Liver (tissue), 9 donors: ENCODE results near the gene ROPN1B. TPM values are rescaled to one million over a fixed set of nuclear protein-coding genes. Genes with fewer than 3 reads are reported as not detected.
A peak's percentile ranks its signal among the peaks of the same experiment; 100 is the strongest.
"Not testable (repeated sequence)": the region's sequence is repeated elsewhere in the genome, so short reads cannot be mapped to it uniquely, and the experiment has no call there.

Experiments
- DNase-seq: peaks from one replicate; pipeline ENCODE4 v3.0.0-alpha.2; 2017; ENCODE audit warnings: low spot score
- H3K27ac ChIP-seq, 2 donors: one replicate each; pipeline ENCODE4 v1.7.0; 2013; ENCODE audit warnings: inconsistent platforms in 2 of 2, low read length in 2 of 2, control low read depth in 1 of 2, low read depth in 1 of 2, mild to moderate bottlenecking in 1 of 2
- H3K27me3 ChIP-seq, 4 donors: one replicate each; pipeline versions ENCODE4 v1.6.1 to v1.7.0; 2013; ENCODE audit warnings: low read length in 3 of 4, inconsistent platforms in 1 of 4, mild to moderate bottlenecking in 1 of 4, moderate library complexity in 1 of 4; ENCODE audit not compliant: control insufficient read depth in 4 of 4, insufficient read depth in 4 of 4
- H3K36me3 ChIP-seq, 4 donors: one replicate each; pipeline versions ENCODE4 v1.6.1 to v1.7.0; 2013; ENCODE audit warnings: low read length in 3 of 4, mild to moderate bottlenecking in 3 of 4, low read depth in 1 of 4, moderate library complexity in 1 of 4; ENCODE audit not compliant: control insufficient read depth in 4 of 4, insufficient read depth in 3 of 4
- H3K4me1 ChIP-seq, 4 donors: one replicate each; pipeline versions ENCODE4 v1.6.1 to v1.7.0; 2013; ENCODE audit warnings: low read length in 3 of 4, mild to moderate bottlenecking in 3 of 4, moderate library complexity in 1 of 4; ENCODE audit not compliant: control insufficient read depth in 4 of 4, insufficient read depth in 4 of 4
- H3K4me3 ChIP-seq, 3 donors: one replicate each; pipeline versions ENCODE4 v1.6.1 to v1.7.0; 2013; ENCODE audit warnings: low read length in 3 of 3, control low read depth in 1 of 3, low read depth in 1 of 3, mild to moderate bottlenecking in 1 of 3
- H3K9ac ChIP-seq, 2 donors: one replicate each; pipeline ENCODE4 v1.7.0; 2013; ENCODE audit warnings: low read length in 2 of 2, mild to moderate bottlenecking in 2 of 2, moderate library complexity in 2 of 2, control low read depth in 1 of 2, low read depth in 1 of 2
- H3K9me3 ChIP-seq, 4 donors: one replicate each; pipeline versions ENCODE4 v1.6.1 to v1.7.0; 2013; ENCODE audit warnings: low read length in 3 of 4; ENCODE audit not compliant: control insufficient read depth in 4 of 4
- FOXA1 ChIP-seq: IDR thresholded peaks from 2 replicates; pipeline ENCODE4 v1.6.1; 2016; ENCODE audit warnings: antibody characterized with exemption
- FOXA2 ChIP-seq: IDR thresholded peaks from 2 replicates; pipeline ENCODE4 v1.6.1; 2016; ENCODE audit warnings: antibody characterized with exemption
- GABPA ChIP-seq, 2 donors: IDR thresholded peaks in 1 of 2; conservative IDR thresholded peaks in 1 of 2; 2 replicates each; pipeline ENCODE4 v1.6.1; 2016; ENCODE audit warnings: antibody characterized with exemption in 2 of 2, mild to moderate bottlenecking in 1 of 2, moderate library complexity in 1 of 2
- HNF4A ChIP-seq, 2 donors: conservative IDR thresholded peaks; 2 replicates each; pipeline ENCODE4 v1.6.1; 2016; ENCODE audit warnings: antibody characterized with exemption in 2 of 2, mild to moderate bottlenecking in 2 of 2
- JUND ChIP-seq, 2 donors: IDR thresholded peaks; 2 replicates each; pipeline ENCODE4 v1.6.1; 2016; ENCODE audit warnings: antibody characterized with exemption in 2 of 2
- RAD21 ChIP-seq, 2 donors: IDR thresholded peaks; 2 replicates each; pipeline ENCODE4 v1.6.1; 2016; ENCODE audit warnings: antibody characterized with exemption in 2 of 2, mild to moderate bottlenecking in 2 of 2
- RXRA ChIP-seq, 2 donors: IDR thresholded peaks; 2 replicates each; pipeline ENCODE4 v1.6.1; 2017 to 2018; ENCODE audit warnings: antibody characterized with exemption in 2 of 2, mild to moderate bottlenecking in 1 of 2
- SP1 ChIP-seq: IDR thresholded peaks from 2 replicates; pipeline ENCODE4 v1.6.1; 2018; ENCODE audit warnings: antibody characterized with exemption, mild to moderate bottlenecking
- YY1 ChIP-seq: IDR thresholded peaks from 2 replicates; pipeline ENCODE4 v1.6.1; 2016; ENCODE audit warnings: antibody characterized with exemption, mild to moderate bottlenecking
- WGBS: extraction: QIAGEN DNeasy Blood & Tissue Kit; methylation state at CpG from one replicate; pipeline ENCODE4 v1.1.7; 2013; 5-methylcytosine and 5-hydroxymethylcytosine counted together
- polyA plus RNA-seq, 2 donors: library from polyadenylated mRNA; stranded (reverse) in 1 of 2; unstranded in 1 of 2; fragments of 200-250 nt in 1 of 2; fragments of >200 nt in 1 of 2; fragmentation: Nextera tagmentation in 1 of 2; extraction: Ambion mirVana in 1 of 2; gene quantifications; one replicate each; pipeline versions ENCODE4 v1.2.1 to v1.2.3, GENCODE V29; 2013 to 2015
- total RNA-seq, 2 donors: library from RNA; depleted of rRNA; stranded (reverse); fragments of >200 nt; gene quantifications; one replicate each; pipeline ENCODE4 v1.2.3, GENCODE V29; 2014
- TF ChIP-seq, protein P1 (sequence below): IDR thresholded peaks from 2 replicates; pipeline ENCODE4 v1.6.1; 2016; ENCODE audit warnings: antibody characterized with exemption
- TF ChIP-seq, protein P2 (sequence below): IDR thresholded peaks from 2 replicates; pipeline ENCODE4 v1.6.1; 2016; ENCODE audit warnings: antibody characterized with exemption
- TF ChIP-seq, protein P3 (sequence below): IDR thresholded peaks from 2 replicates; pipeline ENCODE4 v1.6.1; 2016; ENCODE audit warnings: antibody characterized with exemption
- TF ChIP-seq, protein P4 (sequence below): fragments of 150-350 bp; IDR thresholded peaks from 2 replicates; pipeline ENCODE4 v1.5.1; 2017; ENCODE audit warnings: improper control_type of control experiment, low read depth, low read length; ENCODE audit not compliant: missing input control
- donor health status: healthy.
- donor health status: healthy.
- donor health status: healthy.
- donor health status: healthy.
- donor health status: healthy.

The ROPN1B gene
- total and polyA plus RNA-seq, 4 donors, result 0.69 to 0.84 (median 0.72) TPM; not detected in 1

DNA sequence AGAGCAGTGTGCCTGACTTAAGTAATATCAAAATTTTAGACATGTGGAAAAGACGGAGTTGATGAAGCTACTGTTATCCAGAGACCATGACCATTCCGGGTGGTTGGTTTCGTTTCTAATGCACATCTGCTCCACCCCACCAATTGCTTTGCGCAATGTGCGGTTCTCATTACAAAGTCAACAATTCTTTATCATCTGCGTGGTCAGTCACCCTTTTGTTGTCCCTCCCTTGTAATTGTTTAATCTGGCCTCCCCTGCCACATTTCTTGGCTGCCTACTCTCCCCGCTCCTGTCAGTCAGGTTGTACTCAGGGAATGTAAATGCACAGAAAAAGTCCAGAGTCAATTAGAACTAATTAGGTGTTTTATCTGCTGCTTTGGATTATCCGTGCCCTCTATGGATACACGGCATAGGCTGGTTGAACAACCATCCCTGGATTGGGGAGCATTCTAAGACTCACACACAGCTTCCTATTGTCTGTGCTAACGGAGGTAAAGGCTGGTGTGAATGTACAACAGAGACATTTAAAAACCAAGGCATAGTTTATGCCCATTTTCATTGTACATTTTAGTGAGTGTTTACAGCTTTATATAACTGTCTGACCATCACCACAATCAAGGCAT, 33.6 kb upstream of the ROPN1B start:
- H3K27me3 ChIP-seq, DNase-seq, H3K36me3 ChIP-seq, H3K9ac ChIP-seq, H3K9me3 ChIP-seq: not testable (repeated sequence)
- 29% methylated on average over 10 of the region's 10 CpGs for WGBS
- TF ChIP-seq RXRA (IDR thresholded peaks at IDR 0.05), result peak; percentile 55 to 80
- TF ChIP-seq, protein P1, sequence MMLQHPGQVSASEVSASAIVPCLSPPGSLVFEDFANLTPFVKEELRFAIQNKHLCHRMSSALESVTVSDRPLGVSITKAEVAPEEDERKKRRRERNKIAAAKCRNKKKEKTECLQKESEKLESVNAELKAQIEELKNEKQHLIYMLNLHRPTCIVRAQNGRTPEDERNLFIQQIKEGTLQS, result peak; percentile 9
- TF ChIP-seq RAD21 (IDR thresholded peaks at IDR 0.05), result peak; percentile 12 to 32
- peak in 1 of 2 donors; percentile 36 for TF ChIP-seq GABPA (IDR thresholded peaks at IDR 0.05 in 1 of 2, conservative IDR thresholded peaks at IDR 0.05 in 1 of 2)
- peak; percentile 42 for TF ChIP-seq FOXA1
- peak in 1 of 2 donors; percentile 60 for TF ChIP-seq HNF4A (conservative IDR thresholded peaks at IDR 0.05)
- TF ChIP-seq JUND (IDR thresholded peaks at IDR 0.05), result peak in 1 of 2 donors; percentile 8
- TF ChIP-seq, protein P2, sequence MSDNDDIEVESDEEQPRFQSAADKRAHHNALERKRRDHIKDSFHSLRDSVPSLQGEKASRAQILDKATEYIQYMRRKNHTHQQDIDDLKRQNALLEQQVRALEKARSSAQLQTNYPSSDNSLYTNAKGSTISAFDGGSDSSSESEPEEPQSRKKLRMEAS, result peak; percentile 34
- TF ChIP-seq FOXA2, result peak; percentile 53
- TF ChIP-seq, protein P3, sequence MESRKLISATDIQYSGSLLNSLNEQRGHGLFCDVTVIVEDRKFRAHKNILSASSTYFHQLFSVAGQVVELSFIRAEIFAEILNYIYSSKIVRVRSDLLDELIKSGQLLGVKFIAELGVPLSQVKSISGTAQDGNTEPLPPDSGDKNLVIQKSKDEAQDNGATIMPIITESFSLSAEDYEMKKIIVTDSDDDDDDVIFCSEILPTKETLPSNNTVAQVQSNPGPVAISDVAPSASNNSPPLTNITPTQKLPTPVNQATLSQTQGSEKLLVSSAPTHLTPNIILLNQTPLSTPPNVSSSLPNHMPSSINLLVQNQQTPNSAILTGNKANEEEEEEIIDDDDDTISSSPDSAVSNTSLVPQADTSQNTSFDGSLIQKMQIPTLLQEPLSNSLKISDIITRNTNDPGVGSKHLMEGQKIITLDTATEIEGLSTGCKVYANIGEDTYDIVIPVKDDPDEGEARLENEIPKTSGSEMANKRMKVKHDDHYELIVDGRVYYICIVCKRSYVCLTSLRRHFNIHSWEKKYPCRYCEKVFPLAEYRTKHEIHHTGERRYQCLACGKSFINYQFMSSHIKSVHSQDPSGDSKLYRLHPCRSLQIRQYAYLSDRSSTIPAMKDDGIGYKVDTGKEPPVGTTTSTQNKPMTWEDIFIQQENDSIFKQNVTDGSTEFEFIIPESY, result peak; percentile 29
- TF ChIP-seq YY1, result peak; percentile 44
- TF ChIP-seq SP1, result peak; percentile 46
- Histone ChIP-seq H3K4me3 (peak overlapping the region; percentile 36 to 41 (median 37)), H3K4me1 (peaks cover 2 to 13% (median 8%) of the 10 kb centered on the region in 4 donors), H3K27ac (peak overlapping the region; percentile 28 to 46)

DNA sequence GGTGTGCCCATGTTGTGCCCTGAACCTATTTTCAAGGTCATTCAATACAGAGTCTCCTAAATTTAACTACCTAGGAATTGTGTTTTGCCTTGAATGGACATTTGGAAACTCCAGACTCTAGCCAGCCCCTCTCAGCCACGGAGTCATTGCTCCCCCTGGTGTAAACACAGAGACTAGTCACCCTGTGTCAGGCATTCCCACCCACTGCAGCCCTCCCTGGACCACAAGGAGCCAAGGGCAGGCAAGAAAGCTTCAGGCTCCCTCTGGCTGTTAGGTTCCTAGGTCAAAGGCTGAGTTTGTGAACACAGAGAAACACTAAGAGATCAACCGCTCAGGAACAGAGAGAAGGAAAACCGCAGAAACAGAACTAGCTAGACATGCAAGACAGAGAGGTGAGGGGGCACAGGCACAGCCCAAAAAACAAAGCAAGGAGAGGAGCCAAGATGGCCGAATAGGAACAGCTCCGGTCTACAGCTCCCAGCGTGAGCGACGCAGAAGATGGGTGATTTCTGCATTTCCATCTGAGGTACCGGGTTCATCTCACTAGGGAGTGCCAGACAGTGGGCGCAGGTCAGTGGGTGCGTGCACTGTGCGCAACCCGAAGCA, 32.7 kb upstream of the ROPN1B start:
- H3K4me3 ChIP-seq, H3K27me3 ChIP-seq, DNase-seq, H3K9ac ChIP-seq, H3K9me3 ChIP-seq, H3K36me3 ChIP-seq, H3K27ac ChIP-seq: not testable (repeated sequence)
- WGBS, result 75% methylated on average over 13 of the region's 13 CpGs
- TF ChIP-seq RAD21 (IDR thresholded peaks at IDR 0.05), result peak; percentile 69 to 70
- TF ChIP-seq, protein P4, sequence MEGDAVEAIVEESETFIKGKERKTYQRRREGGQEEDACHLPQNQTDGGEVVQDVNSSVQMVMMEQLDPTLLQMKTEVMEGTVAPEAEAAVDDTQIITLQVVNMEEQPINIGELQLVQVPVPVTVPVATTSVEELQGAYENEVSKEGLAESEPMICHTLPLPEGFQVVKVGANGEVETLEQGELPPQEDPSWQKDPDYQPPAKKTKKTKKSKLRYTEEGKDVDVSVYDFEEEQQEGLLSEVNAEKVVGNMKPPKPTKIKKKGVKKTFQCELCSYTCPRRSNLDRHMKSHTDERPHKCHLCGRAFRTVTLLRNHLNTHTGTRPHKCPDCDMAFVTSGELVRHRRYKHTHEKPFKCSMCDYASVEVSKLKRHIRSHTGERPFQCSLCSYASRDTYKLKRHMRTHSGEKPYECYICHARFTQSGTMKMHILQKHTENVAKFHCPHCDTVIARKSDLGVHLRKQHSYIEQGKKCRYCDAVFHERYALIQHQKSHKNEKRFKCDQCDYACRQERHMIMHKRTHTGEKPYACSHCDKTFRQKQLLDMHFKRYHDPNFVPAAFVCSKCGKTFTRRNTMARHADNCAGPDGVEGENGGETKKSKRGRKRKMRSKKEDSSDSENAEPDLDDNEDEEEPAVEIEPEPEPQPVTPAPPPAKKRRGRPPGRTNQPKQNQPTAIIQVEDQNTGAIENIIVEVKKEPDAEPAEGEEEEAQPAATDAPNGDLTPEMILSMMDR, result peak; percentile 34
- peaks cover 2 to 13% (median 8%) of the 10 kb centered on the region in 4 donors for H3K4me1 ChIP-seq

DNA sequence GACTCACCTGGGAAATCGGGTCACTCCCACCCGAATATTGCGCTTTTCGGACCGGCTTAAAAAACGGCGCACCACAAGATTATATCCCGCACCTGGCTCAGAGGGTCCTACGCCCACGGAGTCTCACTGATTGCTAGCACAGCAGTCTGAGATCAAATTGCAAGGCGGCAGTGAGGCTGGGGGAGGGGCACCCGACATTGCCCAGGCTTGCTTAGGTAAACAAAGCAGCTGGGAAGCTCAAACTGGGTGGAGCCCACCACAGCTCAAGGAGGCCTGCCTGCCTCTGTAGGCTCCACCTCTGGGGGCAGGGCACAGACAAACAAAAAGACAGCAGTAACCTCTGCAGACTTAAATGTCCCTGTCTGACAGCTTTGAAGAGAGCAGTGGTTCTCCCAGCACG, 32.1 kb upstream of the ROPN1B start:
- H3K27me3 ChIP-seq, H3K27ac ChIP-seq, H3K36me3 ChIP-seq, H3K9me3 ChIP-seq, DNase-seq, H3K9ac ChIP-seq, H3K4me3 ChIP-seq: not testable (repeated sequence)
- peaks cover 2 to 13% (median 8%) of the 10 kb centered on the region in 4 donors for H3K4me1 ChIP-seq
- WGBS, result 64% methylated on average over 12 of the region's 13 CpGs

DNA sequence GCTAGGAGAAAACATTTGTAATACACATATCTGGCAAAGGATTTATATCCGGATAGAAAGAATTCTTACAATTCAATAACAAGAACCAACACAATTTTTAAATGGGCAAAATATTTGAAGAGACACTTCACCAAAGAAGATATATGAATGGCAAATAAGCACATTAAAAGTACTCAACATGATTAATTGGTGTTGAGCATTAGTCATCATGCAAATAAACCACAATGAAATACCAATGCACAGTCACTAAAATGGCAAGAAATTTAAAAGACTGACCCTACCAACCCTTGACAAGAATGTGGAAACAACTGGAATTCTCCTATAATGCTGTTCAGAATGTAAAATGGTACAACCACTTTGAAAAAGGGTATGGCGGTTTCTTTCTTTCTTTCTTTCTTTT, 21.2 kb upstream of the ROPN1B start:
- H3K4me3 ChIP-seq, H3K9me3 ChIP-seq, DNase-seq, H3K27me3 ChIP-seq, H3K4me1 ChIP-seq, H3K9ac ChIP-seq, H3K36me3 ChIP-seq, H3K27ac ChIP-seq: not testable (repeated sequence)
- WGBS, result 89% methylated on average over 2 of the region's 2 CpGs

DNA sequence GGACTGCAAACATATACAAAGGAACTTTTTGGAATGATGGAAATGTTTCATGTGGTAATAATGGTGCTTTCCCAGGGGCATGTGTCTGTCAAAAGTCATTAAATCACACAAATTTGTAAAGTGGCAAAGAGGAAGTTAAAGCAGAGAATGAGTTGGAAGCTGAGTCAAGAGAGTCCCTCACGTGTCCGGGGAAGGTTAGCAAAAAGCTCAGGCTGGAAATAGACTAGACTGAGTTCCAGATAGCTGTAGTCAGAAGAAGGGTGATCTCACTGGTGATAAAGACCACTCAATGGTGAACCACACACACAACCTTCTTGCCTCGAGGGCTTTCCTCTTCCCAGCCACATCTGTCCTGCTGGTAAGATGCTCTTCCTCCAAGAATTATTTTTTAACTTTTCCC, 20.1 kb upstream of the ROPN1B start:
- H3K4me1 ChIP-seq, H3K4me3 ChIP-seq, DNase-seq, H3K9me3 ChIP-seq, H3K27ac ChIP-seq, H3K27me3 ChIP-seq, H3K9ac ChIP-seq, H3K36me3 ChIP-seq: not testable (repeated sequence)
- 57% methylated on average over 3 of the region's 3 CpGs for WGBS
